ENCODE results near the gene LAMB1.

Gene LAMB1

DNA sequence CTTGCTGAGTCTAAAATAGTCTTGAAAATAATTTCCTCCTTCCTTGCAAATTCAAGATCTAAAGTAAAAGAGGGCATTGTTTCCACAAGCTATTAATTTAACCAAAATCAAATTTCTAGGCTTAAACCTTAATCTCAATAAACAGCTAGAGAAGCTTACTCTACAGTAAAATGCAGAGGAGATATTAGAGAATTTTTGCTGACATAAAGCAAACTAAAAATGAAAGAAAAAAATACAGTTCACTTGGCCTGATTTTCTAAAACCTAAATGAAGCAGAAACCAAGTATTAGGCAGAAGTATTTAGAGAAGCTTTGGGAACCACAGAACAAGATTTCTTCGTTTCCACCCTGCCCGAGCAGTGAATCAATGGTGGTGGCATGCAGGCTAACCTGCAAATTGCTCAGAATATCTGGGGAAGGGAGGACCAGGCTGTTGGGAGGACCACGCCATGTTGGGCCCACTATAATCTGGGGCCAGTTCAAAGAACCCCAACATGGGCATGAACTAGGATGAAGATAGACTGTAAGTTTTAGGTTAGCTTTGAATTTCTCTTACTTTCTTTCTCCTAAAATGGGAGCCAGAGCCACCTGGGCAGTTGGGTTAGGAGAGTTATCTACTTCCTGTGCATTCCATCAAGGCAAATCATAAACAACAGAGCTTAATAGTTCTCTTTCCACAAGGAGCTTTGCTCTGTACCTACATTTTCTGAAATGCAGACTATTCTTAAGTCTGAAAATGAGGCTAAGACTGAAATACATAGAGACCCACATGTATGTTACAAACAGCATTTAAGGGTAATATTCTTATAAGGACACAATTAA is 4.1 kb downstream of the LAMB1 start:
- no peak for DNase-seq (ENCODE audit: low read depth in 2 of 2)

GRCh38 chr7:107998150-107998549 is 4.8 kb downstream of the LAMB1 start:
- DNase-seq (ENCODE audit: low read depth in 2 of 2): no peak

- no peak for DNase-seq (ENCODE audit: low read depth in 2 of 2)
These were observed 6.7 kb downstream of the LAMB1 start for GRCh38 chr7:107996072-107996882.

DNA sequence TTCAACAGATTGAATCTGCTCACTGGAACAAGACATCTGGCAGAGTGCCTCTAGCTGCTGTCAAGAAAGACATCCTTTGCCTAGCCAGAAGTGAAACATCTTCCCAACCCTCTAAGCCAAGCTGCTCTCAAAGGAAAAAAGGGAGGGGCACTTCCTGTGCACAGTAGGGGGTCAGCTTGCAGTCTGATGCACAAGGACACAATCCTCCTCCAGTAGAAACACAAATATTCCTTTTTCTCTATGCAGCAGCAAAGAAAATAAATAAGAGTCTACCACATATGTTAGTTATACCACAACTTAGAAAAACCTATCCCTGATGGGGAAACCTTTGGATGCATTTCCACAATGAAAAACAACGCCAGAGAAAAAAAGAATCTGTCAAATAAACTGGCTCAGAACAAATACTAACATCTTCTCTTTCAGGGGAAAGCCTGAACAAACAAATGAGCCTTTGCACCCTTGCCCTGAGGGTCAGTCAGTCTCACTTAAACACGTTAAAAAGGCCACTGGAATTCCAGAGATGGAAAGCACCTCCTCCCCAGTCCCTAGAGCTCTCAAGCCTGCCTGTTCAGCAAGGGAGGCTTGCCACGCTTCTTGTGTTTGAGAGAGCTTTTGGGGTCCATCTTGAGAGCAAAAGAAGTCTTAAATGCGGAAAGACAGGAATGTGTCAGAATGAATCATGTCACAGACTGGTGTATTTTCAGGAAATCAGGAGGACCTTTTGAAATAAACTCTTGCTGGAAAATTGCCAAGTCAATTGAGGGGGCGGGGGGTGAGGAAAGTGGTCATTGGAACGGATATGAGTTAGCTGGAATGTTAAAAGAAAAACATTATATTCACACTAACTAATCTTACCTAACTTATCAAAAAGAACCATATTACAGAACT is 7.5 kb downstream of the LAMB1 start:
- DNase-seq (ENCODE audit: low read depth in 2 of 2): no peak

DNA sequence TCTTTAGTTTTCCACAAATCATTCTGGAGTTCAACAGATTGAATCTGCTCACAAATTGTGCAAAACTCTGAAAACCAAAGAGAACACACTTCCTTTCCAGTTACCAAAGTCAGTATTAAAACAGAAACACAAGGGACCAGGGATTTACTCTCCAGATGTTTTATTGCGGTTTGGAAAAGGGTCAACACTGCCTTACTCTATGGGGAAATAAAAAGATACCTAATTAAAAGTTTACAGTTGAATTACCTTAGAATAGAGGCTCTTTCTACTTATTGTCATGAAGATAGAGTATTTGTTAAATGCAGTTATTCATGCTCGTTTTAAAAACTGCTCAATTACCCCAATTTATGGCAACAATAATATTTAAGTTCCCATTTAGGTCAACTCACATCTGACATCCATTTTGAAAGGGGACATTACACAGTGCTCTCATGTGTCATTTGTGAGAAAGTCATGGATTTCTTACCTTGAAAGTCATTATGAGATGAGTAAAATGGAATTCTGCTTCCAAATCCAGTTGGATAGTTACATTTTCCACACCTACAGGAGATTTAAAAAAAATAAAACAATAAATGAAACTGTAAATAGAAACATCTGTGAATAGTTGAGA is 8.4 kb downstream of the LAMB1 start:
- DNase-seq (ENCODE audit: low read depth in 2 of 2): no peak

DNA sequence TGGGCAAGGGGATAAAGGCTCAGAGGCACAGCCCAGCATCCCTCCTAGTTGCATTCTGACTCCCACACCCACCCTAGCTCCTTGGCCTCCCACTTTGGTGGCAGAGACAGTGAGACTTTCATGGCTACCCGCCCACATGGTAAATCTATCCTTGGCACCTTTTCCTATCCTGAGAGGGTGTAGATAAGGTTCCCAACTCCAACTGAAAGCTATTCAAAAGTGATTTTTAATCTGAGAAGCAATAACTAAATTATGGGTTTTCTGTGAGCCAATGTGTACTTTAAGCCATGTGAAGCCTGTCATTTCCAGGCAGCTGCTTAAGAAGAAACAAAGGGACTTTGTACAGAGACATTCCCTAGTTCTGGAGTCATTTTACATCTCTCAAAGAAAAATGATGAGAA is 9.1 kb downstream of the LAMB1 start:
- DNase-seq (ENCODE audit: low read depth in 2 of 2): no peak

GRCh38 chr7:107989618-107990373 is 13.2 kb downstream of the LAMB1 start:
- no peak for DNase-seq (ENCODE audit: low read depth in 2 of 2)

- no peak for DNase-seq (ENCODE audit: low read depth in 2 of 2)
These were observed 20.0 kb downstream of the LAMB1 start for GRCh38 chr7:107982918-107983389.

- DNase-seq (ENCODE audit: low read depth in 2 of 2): no peak
These were observed 20.7 kb downstream of the LAMB1 start for GRCh38 chr7:107982042-107982840.

DNA sequence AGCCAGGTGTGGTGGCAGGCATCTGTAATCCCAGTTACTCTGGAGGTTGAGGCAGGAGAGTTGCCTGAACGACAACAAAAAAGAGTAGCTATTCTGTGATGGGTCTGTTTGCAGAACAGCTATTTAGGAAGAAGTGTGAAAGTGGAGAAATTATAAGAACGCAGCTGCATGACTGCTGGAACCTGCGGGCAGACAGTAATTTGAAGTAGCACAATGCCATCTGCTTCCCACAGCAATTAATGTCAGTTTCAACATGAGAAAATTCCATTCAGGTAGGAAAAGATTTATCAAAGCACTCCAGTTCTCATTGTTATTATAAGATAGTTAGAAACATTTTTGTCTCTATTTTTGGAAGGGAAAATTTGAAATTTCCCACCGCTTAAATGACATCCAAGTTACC is 21.5 kb downstream of the LAMB1 start:
- DNase-seq (ENCODE audit: low read depth in 2 of 2): no peak

GRCh38 chr7:107980671-107981190 is 22.2 kb downstream of the LAMB1 start:
- DNase-seq (ENCODE audit: low read depth in 2 of 2): no peak

DNA sequence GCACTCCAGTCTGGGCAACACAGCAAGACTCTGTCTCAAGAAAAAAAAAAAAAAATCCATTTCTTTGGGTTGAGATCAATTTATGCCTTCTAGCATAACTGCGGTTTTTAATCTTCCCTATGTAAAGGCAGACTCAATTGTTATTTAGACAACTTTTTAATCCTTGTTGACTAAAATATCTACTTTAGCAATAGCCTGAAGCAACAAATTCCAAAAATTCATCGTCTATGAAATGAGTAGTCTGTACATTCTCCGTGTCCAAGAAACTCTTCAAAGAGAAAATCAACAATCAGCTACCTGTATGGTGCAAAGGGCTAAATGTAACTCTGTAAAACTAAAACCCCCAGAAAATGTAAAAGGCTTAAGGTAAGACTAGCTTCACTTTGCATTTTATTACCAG is 22.8 kb downstream of the LAMB1 start:
- DNase-seq (ENCODE audit: low read depth in 2 of 2): no peak

GRCh38 chr7:107978815-107979408 is 24.0 kb downstream of the LAMB1 start:
- DNase-seq (ENCODE audit: low read depth in 2 of 2): no peak

- DNase-seq (ENCODE audit: low read depth in 2 of 2): no peak
These were observed 25.9 kb downstream of the LAMB1 start for GRCh38 chr7:107977048-107977447.

DNA sequence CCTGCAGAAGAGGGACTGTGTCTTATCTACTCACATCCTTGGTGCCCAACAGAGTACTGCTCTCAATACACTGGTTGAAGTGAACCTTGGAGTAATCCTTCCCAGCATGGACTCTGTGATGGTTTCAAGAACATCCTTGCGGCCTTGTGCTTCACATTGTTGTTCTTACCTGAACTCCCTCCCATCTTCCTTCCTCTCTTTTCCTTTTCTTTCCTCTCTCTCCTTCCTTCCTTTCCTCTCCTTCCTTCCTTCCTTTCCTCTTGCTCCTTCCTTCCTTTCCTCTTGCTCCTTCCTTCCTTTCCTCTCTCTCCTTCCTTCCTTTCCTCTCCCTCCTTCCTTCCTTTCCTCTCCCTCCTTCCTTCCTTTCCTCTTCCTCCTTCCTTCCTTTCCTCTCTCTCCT is 26.3 kb downstream of the LAMB1 start:
- DNase-seq (ENCODE audit: low read depth in 2 of 2): no peak

DNA sequence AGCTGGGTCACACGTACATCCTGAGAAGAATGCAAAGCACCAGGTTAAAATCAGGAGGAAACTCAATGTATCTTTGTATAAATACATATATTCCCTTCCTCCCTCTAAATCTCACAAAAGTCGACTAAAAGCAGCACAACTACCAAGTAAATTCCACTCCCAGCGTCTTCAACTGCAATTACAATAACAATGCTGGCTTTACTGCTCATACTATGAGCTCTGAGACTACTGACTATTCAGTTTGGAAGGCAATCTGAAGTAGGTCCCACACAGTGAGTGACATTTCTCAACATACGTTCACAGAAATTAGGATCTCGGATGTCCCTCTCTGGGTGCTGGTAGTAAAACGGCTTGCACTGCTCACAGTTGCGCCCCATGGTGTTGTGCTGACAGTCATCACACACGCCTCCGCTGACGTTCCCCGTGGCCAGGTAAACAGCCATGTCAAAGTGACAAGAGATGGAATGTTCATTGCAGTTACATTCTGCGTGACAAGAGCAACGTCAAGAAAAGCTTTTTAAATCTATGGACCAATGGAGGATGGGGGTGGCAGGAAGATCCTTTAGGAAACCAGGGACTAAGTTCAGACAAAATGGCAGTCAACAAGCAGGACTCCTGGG is 27.5 kb downstream of the LAMB1 start:
- DNase-seq (ENCODE audit: low read depth in 2 of 2): no peak

- no peak for DNase-seq (ENCODE audit: low read depth in 2 of 2)
These were observed 29.1 kb downstream of the LAMB1 start for GRCh38 chr7:107973861-107974260.

- DNase-seq (ENCODE audit: low read depth in 2 of 2): no peak
These were observed 30.0 kb downstream of the LAMB1 start for GRCh38 chr7:107972941-107973376.

DNA sequence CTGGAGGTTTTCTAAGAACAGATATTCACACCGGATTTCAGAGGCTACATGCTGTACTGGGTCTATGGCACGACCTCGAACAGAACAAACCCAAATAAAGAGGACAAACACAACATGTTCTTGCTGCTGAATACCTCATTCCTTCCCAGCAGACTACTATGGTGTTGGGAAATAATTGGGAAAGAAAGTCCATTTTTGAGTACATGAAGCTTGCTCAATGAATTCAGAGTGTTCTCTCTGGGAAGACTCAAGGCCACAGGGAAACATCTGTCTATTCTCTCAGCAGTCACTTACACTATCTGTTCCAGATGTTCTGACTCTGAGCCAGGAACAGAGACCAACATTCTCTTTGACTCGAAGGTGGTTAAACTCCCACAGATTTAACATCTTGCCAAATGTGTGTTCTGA is 30.9 kb downstream of the LAMB1 start:
- DNase-seq (ENCODE audit: low read depth in 2 of 2): no peak
